ENCODE data around the gene MAPKAPK3.

DNA sequence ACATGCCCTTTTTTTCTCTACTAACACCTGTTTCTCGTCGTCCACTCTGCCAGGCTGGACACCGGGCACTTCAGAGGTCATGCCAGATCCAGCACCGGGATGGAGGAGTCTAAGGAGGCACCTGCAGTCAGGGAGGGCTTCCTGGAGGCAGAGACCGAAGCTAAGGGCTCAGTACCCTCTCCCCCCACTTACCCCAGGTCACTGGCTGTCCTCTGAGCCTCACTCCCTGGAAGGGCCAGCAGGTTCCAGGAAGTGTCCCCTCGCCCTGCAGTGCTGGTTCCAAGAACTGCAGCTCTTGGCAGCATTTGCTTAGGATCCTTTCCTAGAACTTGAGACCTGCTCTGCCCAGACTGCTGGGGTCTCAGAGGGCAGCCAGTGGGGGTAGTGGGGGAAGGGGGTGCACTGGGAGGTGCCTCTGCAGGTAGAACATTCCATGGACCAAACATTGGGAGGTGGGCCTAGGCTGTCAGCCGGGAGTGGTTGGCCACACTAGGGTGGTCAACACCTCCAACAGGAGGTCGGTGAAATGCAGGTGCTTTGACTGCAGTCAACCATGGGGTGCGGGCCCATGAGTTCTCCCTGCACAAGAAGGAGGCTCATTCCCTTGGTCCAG lies 16.7 kb upstream of the MAPKAPK3 start:
- TF ChIP-seq ZNF274 (IDR thresholded peaks at IDR 0.05; ENCODE audit: low read depth, low read length), result no peak
- no peak for TF ChIP-seq YY1 (IDR thresholded peaks at IDR 0.05; ENCODE audit: insufficient read depth, insufficient read length)
- no peak for TF ChIP-seq SUZ12 (IDR thresholded peaks at IDR 0.05; ENCODE audit: extremely low read depth, insufficient read depth, insufficient read length)
